ENCODE measurements around the gene COP1.

COP1 gene

DNA sequence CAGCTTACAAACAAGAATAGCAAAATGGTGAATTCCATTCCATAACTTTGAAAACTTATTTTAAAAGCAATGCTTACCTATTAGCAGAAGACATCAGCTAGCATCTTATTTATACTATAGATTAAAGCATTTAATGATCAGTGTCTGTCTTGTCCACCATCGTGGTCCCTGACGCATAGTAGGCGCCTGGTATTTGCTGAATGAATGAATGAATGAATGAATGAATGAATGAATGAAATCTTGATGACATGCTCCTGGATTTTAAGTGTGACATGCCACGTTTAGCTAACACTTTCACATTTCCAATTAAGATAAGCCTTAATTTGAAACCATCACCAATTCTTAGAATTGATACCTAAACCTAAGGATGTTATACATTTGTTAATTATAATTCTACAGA, 39.9 kb downstream of the COP1 start:
- no peak overlapping the region for H3K4me3 ChIP-seq (ENCODE audit: low read depth, low read length)
- in situ Hi-C loops (cut with HindIII; ENCODE audit: low sequenced_read_pairs) = no loop called here
- DNase-seq (ENCODE audit: low read depth) = no peak
- TF ChIP-seq, protein P1, sequence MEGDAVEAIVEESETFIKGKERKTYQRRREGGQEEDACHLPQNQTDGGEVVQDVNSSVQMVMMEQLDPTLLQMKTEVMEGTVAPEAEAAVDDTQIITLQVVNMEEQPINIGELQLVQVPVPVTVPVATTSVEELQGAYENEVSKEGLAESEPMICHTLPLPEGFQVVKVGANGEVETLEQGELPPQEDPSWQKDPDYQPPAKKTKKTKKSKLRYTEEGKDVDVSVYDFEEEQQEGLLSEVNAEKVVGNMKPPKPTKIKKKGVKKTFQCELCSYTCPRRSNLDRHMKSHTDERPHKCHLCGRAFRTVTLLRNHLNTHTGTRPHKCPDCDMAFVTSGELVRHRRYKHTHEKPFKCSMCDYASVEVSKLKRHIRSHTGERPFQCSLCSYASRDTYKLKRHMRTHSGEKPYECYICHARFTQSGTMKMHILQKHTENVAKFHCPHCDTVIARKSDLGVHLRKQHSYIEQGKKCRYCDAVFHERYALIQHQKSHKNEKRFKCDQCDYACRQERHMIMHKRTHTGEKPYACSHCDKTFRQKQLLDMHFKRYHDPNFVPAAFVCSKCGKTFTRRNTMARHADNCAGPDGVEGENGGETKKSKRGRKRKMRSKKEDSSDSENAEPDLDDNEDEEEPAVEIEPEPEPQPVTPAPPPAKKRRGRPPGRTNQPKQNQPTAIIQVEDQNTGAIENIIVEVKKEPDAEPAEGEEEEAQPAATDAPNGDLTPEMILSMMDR (IDR thresholded peaks at IDR 0.05; ENCODE audit: low read depth, low read length, missing control alignments) = no peak

DNA sequence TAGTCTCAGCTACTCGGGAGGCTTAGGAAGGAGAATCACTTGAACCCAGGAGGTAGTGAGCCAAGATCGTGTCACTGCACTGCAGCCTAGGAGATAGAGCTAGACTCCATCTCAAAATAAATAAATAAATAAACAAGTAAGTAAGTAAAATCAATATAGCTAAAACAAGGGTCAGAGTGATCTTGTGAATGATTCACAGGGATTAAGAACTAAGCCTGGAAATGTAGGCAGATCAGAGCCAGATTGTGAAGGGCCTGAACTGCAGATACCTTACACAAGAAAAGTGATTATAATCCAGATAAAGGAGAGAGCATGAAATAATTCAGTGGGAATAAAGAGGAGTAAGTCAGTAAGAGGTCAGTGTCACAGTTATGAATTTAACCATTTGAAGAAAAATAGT, 41.5 kb downstream of the COP1 start:
- TF ChIP-seq, protein P1 (IDR thresholded peaks at IDR 0.05; ENCODE audit: low read depth, low read length, missing control alignments) = no peak
- in situ Hi-C loops (cut with HindIII; ENCODE audit: low sequenced_read_pairs) = no loop called here
- H3K4me3 ChIP-seq (ENCODE audit: low read depth, low read length) = no peak overlapping the region

GRCh38 chr1:176164014-176164678, 42.9 kb downstream of the COP1 start:
- no peak for DNase-seq (ENCODE audit: low read depth)
- in situ Hi-C loops (cut with HindIII; ENCODE audit: low sequenced_read_pairs) = no loop called here
- H3K4me3 ChIP-seq (ENCODE audit: low read depth, low read length) = no peak overlapping the region
- TF ChIP-seq, protein P1 (IDR thresholded peaks at IDR 0.05; ENCODE audit: low read depth, low read length, missing control alignments) = no peak

More for the DNA sequence above, 41.5 kb downstream of the COP1 start:
- DNase-seq (ENCODE audit: low read depth) = no peak

DNA sequence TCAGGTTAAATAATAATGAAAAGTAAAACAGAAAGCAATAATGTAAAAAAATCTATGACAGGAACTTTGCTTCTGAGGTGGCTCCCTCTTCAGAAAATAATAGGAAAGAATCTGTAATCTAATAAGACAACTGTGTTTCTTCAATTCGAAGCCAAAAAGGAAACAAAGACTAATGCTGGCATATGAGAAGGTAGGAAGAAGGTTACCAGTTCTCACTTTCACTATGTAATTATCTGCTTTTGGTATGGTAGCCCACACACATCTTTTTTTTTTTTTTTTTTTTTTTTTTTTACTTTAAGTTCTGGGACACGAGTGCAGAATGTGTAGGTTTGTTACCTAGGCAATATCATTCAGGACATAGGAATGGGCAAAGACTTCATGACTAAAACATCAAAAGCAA, 47.1 kb downstream of the COP1 start:
- H3K4me3 ChIP-seq (ENCODE audit: low read depth, low read length) = no peak overlapping the region
- DNase-seq (ENCODE audit: low read depth) = no peak
- in situ Hi-C loops (cut with HindIII; ENCODE audit: low sequenced_read_pairs) = no loop called here
- TF ChIP-seq, protein P1 (IDR thresholded peaks at IDR 0.05; ENCODE audit: low read depth, low read length, missing control alignments) = no peak

- no peak for DNase-seq (ENCODE audit: low read depth)
- H3K4me3 ChIP-seq (ENCODE audit: low read depth, low read length) = no peak overlapping the region
- in situ Hi-C loops (cut with HindIII; ENCODE audit: low sequenced_read_pairs) = no loop called here
- TF ChIP-seq, protein P1 (IDR thresholded peaks at IDR 0.05; ENCODE audit: low read depth, low read length, missing control alignments) = no peak
Observed at GRCh38 chr1:176157995-176158394, 49.1 kb downstream of the COP1 start.

DNA sequence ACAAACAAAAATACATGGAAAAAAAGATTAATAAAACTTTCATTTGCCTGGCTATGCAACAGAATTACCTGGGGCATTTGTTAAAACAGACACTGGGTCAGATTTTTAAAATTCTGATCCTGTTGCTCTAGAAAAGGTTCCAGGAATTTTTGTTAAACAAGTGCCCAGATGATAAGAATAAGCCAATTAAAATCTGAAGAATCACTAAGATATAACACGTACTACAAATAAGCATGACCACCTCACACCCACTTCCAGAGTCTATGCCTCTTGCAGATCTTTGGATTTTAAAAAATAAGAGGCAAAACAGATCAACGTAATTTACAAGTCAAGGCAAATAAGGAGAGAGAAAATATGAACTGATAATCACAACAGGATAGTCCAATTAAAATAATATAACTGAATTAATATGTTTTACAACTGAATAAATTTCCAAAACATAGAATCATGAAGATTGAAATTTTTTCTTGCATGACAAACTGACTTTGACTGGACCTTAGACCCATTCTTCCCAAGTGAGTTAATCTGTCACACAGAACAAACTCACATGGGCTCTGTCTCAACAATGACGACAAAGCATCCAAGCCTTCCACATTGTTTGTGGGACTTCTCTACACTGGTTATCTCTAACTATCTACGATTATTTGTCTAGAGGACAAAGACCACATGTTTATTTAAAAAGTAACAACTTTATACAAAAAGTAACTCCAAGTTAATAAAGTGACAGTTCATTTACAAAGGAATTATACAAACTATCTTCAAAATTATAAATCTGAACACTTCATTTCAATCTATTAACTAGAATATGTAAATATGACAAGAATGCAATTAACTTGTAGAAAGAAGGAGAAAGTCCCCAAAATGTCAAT, 56.9 kb downstream of the COP1 start:
- in situ Hi-C loops (cut with HindIII; ENCODE audit: low sequenced_read_pairs) = no loop called here
- no peak overlapping the region for H3K4me3 ChIP-seq (ENCODE audit: low read depth, low read length)
- TF ChIP-seq, protein P1 (IDR thresholded peaks at IDR 0.05; ENCODE audit: low read depth, low read length, missing control alignments) = no peak
- DNase-seq (ENCODE audit: low read depth) = no peak

Measured in astrocyte of the cerebellum (primary cell).